ENCODE measurements around the gene OR13D1. TPM values are rescaled to one million over a fixed set of nuclear protein-coding genes. Genes with fewer than 3 reads are reported as not detected.
"Not testable (repeated sequence)": the region's sequence is repeated elsewhere in the genome, so short reads cannot be mapped to it uniquely, and the experiment has no call there.

OR13D1 gene
- total RNA-seq = not detected

- no peak for DNase-seq
- H3K4me3 Mint-ChIP-seq = no peak within 1 kb of the TSS
- no peaks in the 10 kb centered on the region for H3K4me1 Mint-ChIP-seq
- H3K36me3 Mint-ChIP-seq = no peaks in the 10 kb centered on the region
- H3K27ac Mint-ChIP-seq = no peak within 1 kb of the TSS
- no peaks in the 10 kb centered on the region for H3K27me3 Mint-ChIP-seq
- no peaks in the 10 kb centered on the region for H3K9me3 Mint-ChIP-seq
Observed at GRCh38 chr9:104694218-104694617, at the start of gene OR13D1. TSS of gene OR13D1 (plus strand) at chr9:104694518. CDS start at chr9:104694518, 0 bp downstream.

- no peaks in the 10 kb centered on the region for H3K36me3 Mint-ChIP-seq
- H3K27me3 Mint-ChIP-seq = peaks cover 7% of the 10 kb centered on the region
- no peak overlapping the region for H3K4me3 Mint-ChIP-seq
- H3K9me3 Mint-ChIP-seq = no peaks in the 10 kb centered on the region
- DNase-seq = no peak
- no peaks in the 10 kb centered on the region for H3K4me1 Mint-ChIP-seq
- H3K27ac Mint-ChIP-seq = no peak overlapping the region
Observed at GRCh38 chr9:104658496-104659195, 35.7 kb upstream of the OR13D1 start.

- DNase-seq = no peak
Observed at GRCh38 chr9:104675611-104676010, 18.7 kb upstream of the OR13D1 start.

GRCh38 chr9:104682642-104683041 lies 11.7 kb upstream of the OR13D1 start:
- no peak for DNase-seq
- Mint-ChIP-seq H3K27ac (no peak overlapping the region), H3K4me3 (no peak overlapping the region), H3K27me3 (no peaks in the 10 kb centered on the region), H3K9me3 (no peaks in the 10 kb centered on the region), H3K4me1 (no peaks in the 10 kb centered on the region), H3K36me3 (no peaks in the 10 kb centered on the region)

More at GRCh38 chr9:104675611-104676010, 18.7 kb upstream of the OR13D1 start:
- Mint-ChIP-seq H3K36me3 (no peaks in the 10 kb centered on the region), H3K4me1 (no peaks in the 10 kb centered on the region), H3K9me3 (no peaks in the 10 kb centered on the region), H3K4me3 (no peak overlapping the region), H3K27me3 (no peaks in the 10 kb centered on the region), H3K27ac (no peak overlapping the region)

GRCh38 chr9:104686081-104686480 lies 8.2 kb upstream of the OR13D1 start:
- H3K27ac Mint-ChIP-seq = no peak overlapping the region
- no peaks in the 10 kb centered on the region for H3K36me3 Mint-ChIP-seq
- H3K4me3 Mint-ChIP-seq = no peak overlapping the region
- no peaks in the 10 kb centered on the region for H3K4me1 Mint-ChIP-seq
- H3K9me3 Mint-ChIP-seq = no peaks in the 10 kb centered on the region
- no peak for DNase-seq
- no peaks in the 10 kb centered on the region for H3K27me3 Mint-ChIP-seq

GRCh38 chr9:104700306-104700705 lies 6.0 kb downstream of the OR13D1 start:
- H3K27ac Mint-ChIP-seq = no peak overlapping the region
- DNase-seq = no peak
- H3K4me3 Mint-ChIP-seq = no peak overlapping the region
- no peaks in the 10 kb centered on the region for H3K27me3 Mint-ChIP-seq
- no peaks in the 10 kb centered on the region for H3K9me3 Mint-ChIP-seq
- H3K36me3 Mint-ChIP-seq = peaks cover 8% of the 10 kb centered on the region
- H3K4me1 Mint-ChIP-seq = no peaks in the 10 kb centered on the region

- peaks cover 15% of the 10 kb centered on the region for H3K9me3 Mint-ChIP-seq
- H3K27me3 Mint-ChIP-seq, H3K4me1 Mint-ChIP-seq, DNase-seq, H3K4me3 Mint-ChIP-seq, H3K27ac Mint-ChIP-seq: not testable (repeated sequence)
- H3K36me3 Mint-ChIP-seq = peaks cover 20% of the 10 kb centered on the region
Observed at GRCh38 chr9:104708737-104709136, 14.4 kb downstream of the OR13D1 start.

GRCh38 chr9:104711604-104712003 lies 17.3 kb downstream of the OR13D1 start:
- Mint-ChIP-seq H3K36me3 (peaks cover 10% of the 10 kb centered on the region), H3K27me3 (no peaks in the 10 kb centered on the region), H3K4me3 (no peak overlapping the region), H3K9me3 (peaks cover 8% of the 10 kb centered on the region), H3K27ac (no peak overlapping the region), H3K4me1 (no peaks in the 10 kb centered on the region)
- DNase-seq = no peak

- Mint-ChIP-seq H3K27me3 (no peaks in the 10 kb centered on the region), H3K4me3 (no peak overlapping the region), H3K27ac (no peak overlapping the region), H3K4me1 (peaks cover 2% of the 10 kb centered on the region), H3K9me3 (peaks cover 4% of the 10 kb centered on the region), H3K36me3 (peaks cover 13% of the 10 kb centered on the region)
- no peak for DNase-seq
Observed at GRCh38 chr9:104725014-104725413, 30.7 kb downstream of the OR13D1 start.

- no peak overlapping the region for H3K27ac Mint-ChIP-seq
- no peaks in the 10 kb centered on the region for H3K9me3 Mint-ChIP-seq
- no peaks in the 10 kb centered on the region for H3K27me3 Mint-ChIP-seq
- DNase-seq = no peak
- H3K36me3 Mint-ChIP-seq = no peaks in the 10 kb centered on the region
- H3K4me1 Mint-ChIP-seq = peaks cover 6% of the 10 kb centered on the region
- no peak overlapping the region for H3K4me3 Mint-ChIP-seq
Observed at GRCh38 chr9:104738452-104738851, 44.1 kb downstream of the OR13D1 start.

GRCh38 chr9:104740621-104741020 lies 46.3 kb downstream of the OR13D1 start:
- Mint-ChIP-seq H3K4me1 (peaks cover 6% of the 10 kb centered on the region), H3K4me3 (no peak overlapping the region), H3K9me3 (no peaks in the 10 kb centered on the region), H3K27ac (no peak overlapping the region), H3K27me3 (no peaks in the 10 kb centered on the region), H3K36me3 (no peaks in the 10 kb centered on the region)
- no peak for DNase-seq

GRCh38 chr9:104743376-104743985 lies 49.2 kb downstream of the OR13D1 start:
- Mint-ChIP-seq H3K27ac (no peak overlapping the region), H3K4me1 (peaks cover 13% of the 10 kb centered on the region)
- peak; percentile 24 for DNase-seq

More at GRCh38 chr9:104743376-104743985, 49.2 kb downstream of the OR13D1 start:
- no peaks in the 10 kb centered on the region for H3K36me3 Mint-ChIP-seq
- H3K4me3 Mint-ChIP-seq = no peak overlapping the region
- no peaks in the 10 kb centered on the region for H3K27me3 Mint-ChIP-seq
- no peaks in the 10 kb centered on the region for H3K9me3 Mint-ChIP-seq

Other genes with a start within 250 kb of the OR13D1 start
- not detected for gene OR13F1, start 190.3 kb upstream of the OR13D1 start, total RNA-seq
- gene OR13C4, start 167.3 kb upstream of the OR13D1 start, total RNA-seq = not detected
- gene OR13C3, start 157.7 kb upstream of the OR13D1 start, total RNA-seq = not detected
- gene OR13C8, start 125.3 kb upstream of the OR13D1 start, total RNA-seq = not detected
- not detected for gene OR13C5, start 95.1 kb upstream of the OR13D1 start, total RNA-seq
- gene OR13C2, start 88.9 kb upstream of the OR13D1 start, total RNA-seq = not detected
- not detected for gene OR13C9, start 76.3 kb upstream of the OR13D1 start, total RNA-seq
- gene NIPSNAP3A, start 53.2 kb downstream of the OR13D1 start, total RNA-seq = 10 to 100 TPM; 11.2 to 11.3 TPM
- gene NIPSNAP3B, start 69.6 kb downstream of the OR13D1 start, total RNA-seq = under 1 TPM; 0.23 to 0.88 TPM
- gene ABCA1, start 233.6 kb downstream of the OR13D1 start, total RNA-seq = under 1 TPM; 0.48 to 0.72 TPM